Astrocyte (in vitro differentiated cells and primary cell): ENCODE data around the gene CORO2A. TPM values are rescaled to one million over a fixed set of nuclear protein-coding genes. Genes with fewer than 3 reads are reported as not detected.

Source experiments
- DNase-seq: peaks from one replicate; pipeline ENCODE4 v3.0.0-alpha.2; 2010; ENCODE audit warnings: low read depth
- FAIRE-seq: peaks from 2 replicates; lab custom pipeline; 2011; peaks lifted over from hg19 to GRCh38; lab: Jason Lieb, UNC
- H2AFZ ChIP-seq: 2 replicates; pipeline ENCODE4 v1.6.0; 2012; ENCODE audit warnings: low read depth, low read length, inconsistent platforms
- H3K27ac ChIP-seq: 2 replicates; pipeline ENCODE4 v1.5.1; 2011; ENCODE audit warnings: low read depth, low read length, inconsistent platforms
- H3K27me3 ChIP-seq: 2 replicates; pipeline ENCODE4 v1.6.0; 2011; ENCODE audit warnings: low read length, inconsistent platforms; ENCODE audit not compliant: insufficient read depth
- H3K36me3 ChIP-seq: 2 replicates; pipeline ENCODE4 v1.5.1; 2011; ENCODE audit warnings: low read length, inconsistent platforms; ENCODE audit not compliant: insufficient read depth
- H3K4me1 ChIP-seq: 2 replicates; pipeline ENCODE4 v1.5.1; 2011; ENCODE audit warnings: low read length, inconsistent platforms; ENCODE audit not compliant: insufficient read depth
- H3K4me2 ChIP-seq: 2 replicates; pipeline ENCODE4 v1.6.0; 2012; ENCODE audit warnings: low read length, inconsistent platforms
- H3K4me3 ChIP-seq: 2 replicates; pipeline ENCODE4 v1.5.1; 2011; ENCODE audit warnings: low read depth, mild to moderate bottlenecking, low read length, inconsistent platforms; ENCODE audit not compliant: insufficient read depth
- H3K79me2 ChIP-seq: 2 replicates; pipeline ENCODE4 v1.6.0; 2012; ENCODE audit warnings: mild to moderate bottlenecking, low read length, inconsistent platforms; ENCODE audit not compliant: insufficient read depth
- H3K9ac ChIP-seq: 2 replicates; pipeline ENCODE4 v1.6.0; 2012; ENCODE audit warnings: mild to moderate bottlenecking, low read length, inconsistent platforms
- H3K9me3 ChIP-seq: 2 replicates; pipeline ENCODE4 v1.5.1; 2012; ENCODE audit warnings: low read depth, mild to moderate bottlenecking, low read length, inconsistent platforms; ENCODE audit not compliant: insufficient read depth
- H4K20me1 ChIP-seq: 2 replicates; pipeline ENCODE4 v1.6.0; 2012; ENCODE audit warnings: low read length, inconsistent platforms; ENCODE audit not compliant: insufficient read depth
- H3K27ac Mint-ChIP-seq: one replicate; pipeline ENCODE4 v1.8.0; 2021; ENCODE audit warnings: mild to moderate bottlenecking, mixed read lengths; ENCODE audit not compliant: unreplicated experiment
- H3K27me3 Mint-ChIP-seq: one replicate; pipeline ENCODE4 v1.8.0; 2021; ENCODE audit warnings: low read depth, mixed read lengths; ENCODE audit not compliant: unreplicated experiment
- H3K36me3 Mint-ChIP-seq: one replicate; pipeline ENCODE4 v1.8.0; 2021; ENCODE audit warnings: low read depth, mixed read lengths; ENCODE audit not compliant: unreplicated experiment
- H3K4me1 Mint-ChIP-seq: one replicate; pipeline ENCODE4 v1.8.0; 2021; ENCODE audit warnings: low read depth, mixed read lengths; ENCODE audit not compliant: unreplicated experiment
- H3K4me3 Mint-ChIP-seq: one replicate; pipeline ENCODE4 v1.8.0; 2021; ENCODE audit warnings: mild to moderate bottlenecking, moderate library complexity, mixed read lengths; ENCODE audit not compliant: unreplicated experiment
- H3K9me3 Mint-ChIP-seq: one replicate; pipeline ENCODE4 v1.8.0; 2021; ENCODE audit warnings: mild to moderate bottlenecking, mixed read lengths; ENCODE audit not compliant: unreplicated experiment
- CTCF ChIP-seq: IDR thresholded peaks from 2 replicates; pipeline ENCODE4 v1.5.1; 2011; ENCODE audit warnings: low read depth, mild to moderate bottlenecking, inconsistent platforms, low read length, moderate library complexity; ENCODE audit not compliant: insufficient read depth
- EZH2 ChIP-seq: IDR thresholded peaks from 2 replicates; pipeline ENCODE4 v1.6.1; 2012; ENCODE audit warnings: mild to moderate bottlenecking, low read length, inconsistent platforms; ENCODE audit not compliant: insufficient read depth
- total RNA-seq: library from RNA; stranded (reverse); gene quantifications from 2 replicates; pipeline ENCODE4 v1.2.1, GENCODE V29; 2021

Gene CORO2A
- total RNA-seq, 1 donor from 2014 or later, result 11.1 TPM

GRCh38 chr9:98099346-98099745 is 93.1 kb downstream of the CORO2A start:
- H2AFZ ChIP-seq, result no peak overlapping the region
- Mint-ChIP-seq H3K27me3 (peaks cover 4% of the 10 kb centered on the region), H3K4me1 (peaks cover 3% of the 10 kb centered on the region), H3K9me3 (no peaks in the 10 kb centered on the region), H3K36me3 (peaks cover 18% of the 10 kb centered on the region), H3K4me3 (no peak overlapping the region), H3K27ac (no peak overlapping the region)
- no peaks in the 10 kb centered on the region for H3K4me1 ChIP-seq
- H3K4me3 ChIP-seq, result no peak overlapping the region
- H3K79me2 ChIP-seq, result no peaks in the 10 kb centered on the region
- no peak overlapping the region for H3K4me2 ChIP-seq
- no peak overlapping the region for H3K9ac ChIP-seq
- DNase-seq (no peak), FAIRE-seq (no peak)
- H3K27ac ChIP-seq, result no peak overlapping the region
- H3K9me3 ChIP-seq, result no peaks in the 10 kb centered on the region
- no peaks in the 10 kb centered on the region for H4K20me1 ChIP-seq
- no peaks in the 10 kb centered on the region for H3K27me3 ChIP-seq
- TF ChIP-seq CTCF (no peak), EZH2 (no peak)
- H3K36me3 ChIP-seq, result no peaks in the 10 kb centered on the region

GRCh38 chr9:98097836-98098235 is 94.6 kb downstream of the CORO2A start:
- Mint-ChIP-seq H3K4me1 (peaks cover 3% of the 10 kb centered on the region), H3K9me3 (no peaks in the 10 kb centered on the region), H3K4me3 (no peak overlapping the region), H3K36me3 (peaks cover 26% of the 10 kb centered on the region), H3K27me3 (peaks cover 8% of the 10 kb centered on the region), H3K27ac (no peak overlapping the region)
- FAIRE-seq (no peak), DNase-seq (no peak)
- Histone ChIP-seq H3K4me3 (no peak overlapping the region), H3K4me2 (no peak overlapping the region), H4K20me1 (no peaks in the 10 kb centered on the region), H3K9ac (no peak overlapping the region), H3K27me3 (no peaks in the 10 kb centered on the region), H3K4me1 (no peaks in the 10 kb centered on the region), H3K9me3 (no peaks in the 10 kb centered on the region), H3K79me2 (no peaks in the 10 kb centered on the region), H3K27ac (no peak overlapping the region), H2AFZ (no peak overlapping the region), H3K36me3 (no peaks in the 10 kb centered on the region)
- TF ChIP-seq EZH2 (no peak), CTCF (no peak)

- Histone ChIP-seq H2AFZ (no peak overlapping the region), H3K4me1 (no peaks in the 10 kb centered on the region), H3K9me3 (no peaks in the 10 kb centered on the region), H3K4me3 (no peak overlapping the region), H3K4me2 (no peak overlapping the region), H3K9ac (no peak overlapping the region), H3K27ac (no peak overlapping the region), H3K79me2 (no peaks in the 10 kb centered on the region), H3K36me3 (no peaks in the 10 kb centered on the region), H3K27me3 (no peaks in the 10 kb centered on the region), H4K20me1 (no peaks in the 10 kb centered on the region)
- H3K27me3 Mint-ChIP-seq, result peaks cover 8% of the 10 kb centered on the region
- FAIRE-seq, result no peak
- TF ChIP-seq EZH2 (no peak), CTCF (no peak)
- no peaks in the 10 kb centered on the region for H3K4me1 Mint-ChIP-seq
- peaks cover 26% of the 10 kb centered on the region for H3K36me3 Mint-ChIP-seq
- no peak overlapping the region for H3K27ac Mint-ChIP-seq
- no peak for DNase-seq
- H3K4me3 Mint-ChIP-seq, result no peak overlapping the region
- H3K9me3 Mint-ChIP-seq, result no peaks in the 10 kb centered on the region
Measured at GRCh38 chr9:98096091-98096490, 96.3 kb downstream of the CORO2A start.
